ENCODE results near the gene ERI2. TPM values are rescaled to one million over a fixed set of nuclear protein-coding genes. Genes with fewer than 3 reads are reported as not detected.

ERI2 gene
- total RNA-seq, 1 donor from 2014 or later, result 16.5 TPM

GRCh38 chr16:20829536-20829935, 23.3 kb upstream of the ERI2 start:
- Histone ChIP-seq H3K27me3 (no peaks in the 10 kb centered on the region), H3K4me1 (no peaks in the 10 kb centered on the region), H3K4me3 (no peak overlapping the region), H3K9me3 (no peaks in the 10 kb centered on the region), H3K27ac (no peak overlapping the region), H3K36me3 (no peaks in the 10 kb centered on the region)
- ATAC-seq, result no peak
- intact Hi-C loops (cut with DNase I), result no loop called here
- TF ChIP-seq, protein P1, sequence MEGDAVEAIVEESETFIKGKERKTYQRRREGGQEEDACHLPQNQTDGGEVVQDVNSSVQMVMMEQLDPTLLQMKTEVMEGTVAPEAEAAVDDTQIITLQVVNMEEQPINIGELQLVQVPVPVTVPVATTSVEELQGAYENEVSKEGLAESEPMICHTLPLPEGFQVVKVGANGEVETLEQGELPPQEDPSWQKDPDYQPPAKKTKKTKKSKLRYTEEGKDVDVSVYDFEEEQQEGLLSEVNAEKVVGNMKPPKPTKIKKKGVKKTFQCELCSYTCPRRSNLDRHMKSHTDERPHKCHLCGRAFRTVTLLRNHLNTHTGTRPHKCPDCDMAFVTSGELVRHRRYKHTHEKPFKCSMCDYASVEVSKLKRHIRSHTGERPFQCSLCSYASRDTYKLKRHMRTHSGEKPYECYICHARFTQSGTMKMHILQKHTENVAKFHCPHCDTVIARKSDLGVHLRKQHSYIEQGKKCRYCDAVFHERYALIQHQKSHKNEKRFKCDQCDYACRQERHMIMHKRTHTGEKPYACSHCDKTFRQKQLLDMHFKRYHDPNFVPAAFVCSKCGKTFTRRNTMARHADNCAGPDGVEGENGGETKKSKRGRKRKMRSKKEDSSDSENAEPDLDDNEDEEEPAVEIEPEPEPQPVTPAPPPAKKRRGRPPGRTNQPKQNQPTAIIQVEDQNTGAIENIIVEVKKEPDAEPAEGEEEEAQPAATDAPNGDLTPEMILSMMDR (IDR thresholded peaks at IDR 0.05), result no peak
- DNase-seq, result no peak

GRCh38 chr16:20826039-20826566, 19.8 kb upstream of the ERI2 start:
- Histone ChIP-seq H3K27ac (no peak overlapping the region), H3K36me3 (no peaks in the 10 kb centered on the region), H3K4me3 (no peak overlapping the region), H3K4me1 (no peaks in the 10 kb centered on the region), H3K9me3 (no peaks in the 10 kb centered on the region), H3K27me3 (no peaks in the 10 kb centered on the region)
- intact Hi-C loops (cut with DNase I), result no loop called here
- ATAC-seq (no peak), DNase-seq (no peak)
- TF ChIP-seq, protein P1 (IDR thresholded peaks at IDR 0.05), result no peak

DNA sequence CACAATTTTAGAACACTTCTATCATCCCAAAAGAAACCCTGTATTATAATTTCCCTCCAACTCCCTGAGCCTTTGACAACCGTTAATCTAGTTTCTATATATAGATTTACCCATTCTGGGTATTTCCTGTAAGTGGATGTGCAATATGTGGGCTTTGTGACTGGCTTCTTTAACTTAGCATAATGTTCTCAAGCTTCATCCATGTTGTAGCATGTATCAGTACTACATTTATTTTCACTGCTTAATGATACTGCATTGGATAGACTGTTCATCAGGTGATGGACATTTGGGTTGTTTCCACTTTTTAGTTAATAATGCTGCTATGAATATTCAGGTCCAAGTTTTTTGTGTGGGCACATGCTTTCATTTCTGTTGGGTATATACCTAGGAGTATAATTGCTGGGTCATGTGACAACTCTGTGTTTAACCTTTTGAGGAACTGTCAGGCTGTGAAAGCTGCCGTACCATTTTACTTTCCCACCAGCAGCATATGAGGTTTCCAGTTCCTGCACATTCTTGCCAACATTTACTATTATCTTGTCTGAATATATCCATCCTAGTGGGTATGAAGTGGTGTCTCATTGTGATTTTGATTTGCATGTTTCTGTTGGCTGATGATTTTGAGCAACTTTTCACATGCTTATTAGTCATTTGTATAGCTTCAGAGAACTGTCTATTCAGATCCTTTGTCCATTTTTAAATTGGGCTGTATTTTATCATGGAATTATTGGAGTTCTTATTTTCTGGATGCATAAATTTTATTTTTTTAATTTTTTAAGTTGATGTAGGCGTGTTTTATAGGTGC, 16.5 kb upstream of the ERI2 start:
- Histone ChIP-seq H3K36me3 (no peaks in the 10 kb centered on the region), H3K4me1 (no peaks in the 10 kb centered on the region), H3K27ac (no peak overlapping the region), H3K4me3 (no peak overlapping the region), H3K9me3 (no peaks in the 10 kb centered on the region), H3K27me3 (no peaks in the 10 kb centered on the region)
- TF ChIP-seq, protein P1 (IDR thresholded peaks at IDR 0.05), result no peak
- DNase-seq (no peak), ATAC-seq (no peak)
- intact Hi-C loops (cut with DNase I), result no loop called here

GRCh38 chr16:20821682-20822081, 15.4 kb upstream of the ERI2 start:
- no peaks in the 10 kb centered on the region for H3K36me3 ChIP-seq

DNA sequence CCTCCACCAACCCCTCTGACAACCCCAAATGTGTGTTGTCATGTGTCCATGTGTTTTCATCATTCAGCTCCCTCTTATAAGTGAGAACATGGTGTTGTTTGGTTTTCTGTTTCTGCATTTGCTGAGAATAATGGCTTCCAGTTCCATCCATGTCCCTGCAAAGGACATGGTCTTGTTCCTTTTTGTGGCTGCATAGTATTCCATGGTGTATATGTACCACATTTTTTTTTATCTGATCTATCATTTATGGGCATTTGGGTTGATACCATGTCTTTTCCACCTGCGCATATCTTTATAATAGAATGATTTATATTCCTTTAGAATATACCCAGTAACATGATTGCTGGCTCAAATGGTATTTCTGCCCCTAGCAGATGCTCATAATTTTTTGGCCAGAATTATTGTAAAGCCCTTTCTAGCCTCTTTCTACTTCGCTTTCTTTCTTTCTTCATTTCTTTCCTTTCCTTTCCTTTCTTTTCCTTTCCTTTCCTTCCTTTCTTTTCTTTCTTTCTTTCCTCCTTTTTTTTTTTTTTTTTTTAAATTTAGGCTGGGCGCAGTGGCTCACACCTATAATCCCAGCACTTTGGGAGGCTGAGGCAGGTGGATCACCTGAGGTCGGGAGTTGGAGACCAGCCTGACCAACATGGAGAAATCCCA, 12.8 kb upstream of the ERI2 start:
- Histone ChIP-seq H3K27ac (no peak overlapping the region), H3K4me1 (no peaks in the 10 kb centered on the region), H3K36me3 (no peaks in the 10 kb centered on the region), H3K9me3 (no peaks in the 10 kb centered on the region), H3K4me3 (no peak overlapping the region), H3K27me3 (no peaks in the 10 kb centered on the region)
- no peak for DNase-seq
- ATAC-seq, result no peak
- TF ChIP-seq, protein P1 (IDR thresholded peaks at IDR 0.05), result no peak
- intact Hi-C loops (cut with DNase I), result no loop called here

More at GRCh38 chr16:20821682-20822081, 15.4 kb upstream of the ERI2 start:
- no peaks in the 10 kb centered on the region for H3K9me3 ChIP-seq
- H3K4me1 ChIP-seq, result no peaks in the 10 kb centered on the region
- H3K27ac ChIP-seq, result no peak overlapping the region
- no peaks in the 10 kb centered on the region for H3K27me3 ChIP-seq
- DNase-seq (no peak), ATAC-seq (no peak)
- TF ChIP-seq, protein P1 (IDR thresholded peaks at IDR 0.05), result no peak
- no peak overlapping the region for H3K4me3 ChIP-seq
- intact Hi-C loops (cut with DNase I), result no loop called here
